ENCODE data around the gene AGTRAP.

DNA sequence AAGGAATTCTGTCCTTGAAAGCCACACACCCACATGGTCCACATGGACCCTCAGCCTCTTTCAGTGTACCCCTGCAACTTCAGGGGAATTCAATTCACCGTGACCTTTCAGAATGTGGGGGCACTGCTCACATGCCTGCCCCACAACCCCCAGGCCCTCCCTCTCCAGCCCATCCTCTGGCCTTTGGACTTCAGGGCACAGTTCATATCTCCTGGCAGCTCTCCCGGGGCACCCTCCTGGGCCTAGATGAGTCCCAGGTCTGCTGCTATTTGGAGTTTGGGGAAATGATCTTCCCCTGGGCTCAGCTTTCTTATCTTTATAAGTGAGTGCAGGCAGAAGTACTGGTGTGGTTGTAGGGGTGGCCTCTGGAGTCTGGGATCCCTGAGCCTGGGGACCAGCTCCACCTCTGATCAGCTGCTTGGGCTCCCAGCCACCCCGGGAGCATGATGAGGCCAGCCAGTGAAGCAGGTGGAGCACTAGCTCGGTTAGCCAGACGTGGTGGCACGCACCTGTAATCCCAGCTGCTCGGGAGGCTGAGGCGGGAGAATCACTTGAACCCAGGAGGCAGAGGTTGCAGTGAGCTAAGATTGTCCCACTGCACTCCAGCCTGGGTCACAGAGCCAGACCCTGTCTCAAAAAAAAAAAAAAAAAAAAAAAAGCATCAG is 41.9 kb downstream of the AGTRAP start:
- TF ChIP-seq, protein P1, sequence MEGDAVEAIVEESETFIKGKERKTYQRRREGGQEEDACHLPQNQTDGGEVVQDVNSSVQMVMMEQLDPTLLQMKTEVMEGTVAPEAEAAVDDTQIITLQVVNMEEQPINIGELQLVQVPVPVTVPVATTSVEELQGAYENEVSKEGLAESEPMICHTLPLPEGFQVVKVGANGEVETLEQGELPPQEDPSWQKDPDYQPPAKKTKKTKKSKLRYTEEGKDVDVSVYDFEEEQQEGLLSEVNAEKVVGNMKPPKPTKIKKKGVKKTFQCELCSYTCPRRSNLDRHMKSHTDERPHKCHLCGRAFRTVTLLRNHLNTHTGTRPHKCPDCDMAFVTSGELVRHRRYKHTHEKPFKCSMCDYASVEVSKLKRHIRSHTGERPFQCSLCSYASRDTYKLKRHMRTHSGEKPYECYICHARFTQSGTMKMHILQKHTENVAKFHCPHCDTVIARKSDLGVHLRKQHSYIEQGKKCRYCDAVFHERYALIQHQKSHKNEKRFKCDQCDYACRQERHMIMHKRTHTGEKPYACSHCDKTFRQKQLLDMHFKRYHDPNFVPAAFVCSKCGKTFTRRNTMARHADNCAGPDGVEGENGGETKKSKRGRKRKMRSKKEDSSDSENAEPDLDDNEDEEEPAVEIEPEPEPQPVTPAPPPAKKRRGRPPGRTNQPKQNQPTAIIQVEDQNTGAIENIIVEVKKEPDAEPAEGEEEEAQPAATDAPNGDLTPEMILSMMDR (IDR thresholded peaks at IDR 0.05) = no peak
- TF ChIP-seq POLR2A (IDR thresholded peaks at IDR 0.05) = no peak

Measured in uterus (tissue), 2 donors.